ENCODE data around the gene DTWD2.

DNA sequence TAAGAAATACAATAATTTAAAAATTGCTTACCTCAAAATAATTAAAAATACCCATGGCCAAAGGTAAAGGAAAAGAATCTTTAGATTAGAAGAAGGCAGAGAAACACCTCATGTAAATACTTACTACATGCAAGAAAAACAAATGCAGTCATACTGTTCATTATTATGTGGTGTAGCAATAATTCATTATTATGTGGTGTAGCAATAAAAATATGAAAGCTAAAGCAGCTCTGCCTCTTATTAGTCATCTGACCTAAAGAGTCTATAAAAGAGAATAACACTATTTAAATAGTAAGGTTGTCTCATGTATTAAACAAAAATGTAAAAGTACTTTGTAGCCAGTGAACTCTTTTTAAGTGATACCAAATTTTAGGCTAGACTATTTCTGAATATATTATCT, 6.6 kb downstream of the DTWD2 start:
- TF ChIP-seq, protein P1, sequence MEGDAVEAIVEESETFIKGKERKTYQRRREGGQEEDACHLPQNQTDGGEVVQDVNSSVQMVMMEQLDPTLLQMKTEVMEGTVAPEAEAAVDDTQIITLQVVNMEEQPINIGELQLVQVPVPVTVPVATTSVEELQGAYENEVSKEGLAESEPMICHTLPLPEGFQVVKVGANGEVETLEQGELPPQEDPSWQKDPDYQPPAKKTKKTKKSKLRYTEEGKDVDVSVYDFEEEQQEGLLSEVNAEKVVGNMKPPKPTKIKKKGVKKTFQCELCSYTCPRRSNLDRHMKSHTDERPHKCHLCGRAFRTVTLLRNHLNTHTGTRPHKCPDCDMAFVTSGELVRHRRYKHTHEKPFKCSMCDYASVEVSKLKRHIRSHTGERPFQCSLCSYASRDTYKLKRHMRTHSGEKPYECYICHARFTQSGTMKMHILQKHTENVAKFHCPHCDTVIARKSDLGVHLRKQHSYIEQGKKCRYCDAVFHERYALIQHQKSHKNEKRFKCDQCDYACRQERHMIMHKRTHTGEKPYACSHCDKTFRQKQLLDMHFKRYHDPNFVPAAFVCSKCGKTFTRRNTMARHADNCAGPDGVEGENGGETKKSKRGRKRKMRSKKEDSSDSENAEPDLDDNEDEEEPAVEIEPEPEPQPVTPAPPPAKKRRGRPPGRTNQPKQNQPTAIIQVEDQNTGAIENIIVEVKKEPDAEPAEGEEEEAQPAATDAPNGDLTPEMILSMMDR (IDR thresholded peaks at IDR 0.05; ENCODE audit: low read length), result no peak
- TF ChIP-seq EZH2 (IDR thresholded peaks at IDR 0.05; ENCODE audit: borderline replicate concordance, low read length), result no peak
